DMS114 treated with DMSO at 0.1 percent for 48 hours (cell line): ENCODE results near the gene QKI.
"Not testable (repeated sequence)": the region's sequence is repeated elsewhere in the genome, so short reads cannot be mapped to it uniquely, and the experiment has no call there.

Source experiments
- DNase-seq: peaks from one replicate; lab custom pipeline; 2025; ENCODE audit not compliant: unreplicated experiment; lab: John Stamatoyannopoulos, UW

Gene QKI

DNA sequence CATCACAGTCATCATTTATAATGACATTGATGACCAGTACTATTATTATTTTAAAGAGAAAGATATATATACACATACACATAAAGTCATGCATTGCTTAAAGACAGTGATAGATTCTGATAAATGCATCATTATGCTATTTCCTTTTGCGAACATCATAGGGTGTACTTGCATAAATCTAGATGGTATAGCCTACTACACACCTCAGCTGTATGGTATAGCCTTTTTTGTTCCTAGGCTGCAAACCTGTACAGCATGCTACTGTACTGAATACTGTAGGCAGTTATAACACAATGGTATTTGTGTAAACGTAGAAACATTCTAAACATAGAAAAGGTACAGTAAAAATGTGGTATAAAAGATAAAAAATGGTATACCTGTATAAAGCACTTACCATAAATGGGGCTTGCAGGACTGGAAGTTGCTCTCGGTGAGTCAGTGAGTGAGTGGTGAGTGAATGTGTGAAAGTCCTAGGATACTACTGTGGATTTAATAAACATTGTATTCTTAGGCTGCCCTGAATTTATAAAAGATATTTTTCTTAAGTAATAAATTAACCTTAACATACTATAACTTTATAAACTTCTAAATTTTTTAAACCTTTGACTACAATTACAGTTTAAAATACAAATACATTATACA, 23.9 kb downstream of the QKI start:
- no peak for DNase-seq

GRCh38 chr6:163438940-163439335, 24.4 kb downstream of the QKI start:
- DNase-seq: no peak

DNA sequence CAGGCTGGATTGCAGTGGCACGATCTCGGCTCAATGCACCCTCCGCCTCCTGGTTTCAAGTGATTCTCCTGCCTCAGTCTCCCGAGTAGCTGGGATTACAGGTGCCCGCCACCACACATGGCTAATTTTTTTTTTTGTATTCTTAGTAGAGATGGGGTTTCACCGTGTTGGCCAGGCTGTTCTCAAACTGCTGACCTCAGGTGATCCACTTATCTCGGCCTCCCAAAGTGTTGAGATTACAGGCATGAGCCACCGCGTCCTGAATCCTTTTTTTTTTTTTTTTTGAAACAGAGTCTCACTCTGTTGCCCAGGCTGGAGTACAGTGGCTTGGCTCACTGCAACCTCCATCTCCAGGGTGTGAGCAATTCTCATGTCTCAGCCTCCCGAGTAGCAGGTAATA, 24.9 kb downstream of the QKI start:
- DNase-seq: not testable (repeated sequence)

- DNase-seq: no peak
Observed at GRCh38 chr6:163439997-163440396, 25.5 kb downstream of the QKI start.

- no peak for DNase-seq
Observed at GRCh38 chr6:163442336-163442735, 27.8 kb downstream of the QKI start.

DNA sequence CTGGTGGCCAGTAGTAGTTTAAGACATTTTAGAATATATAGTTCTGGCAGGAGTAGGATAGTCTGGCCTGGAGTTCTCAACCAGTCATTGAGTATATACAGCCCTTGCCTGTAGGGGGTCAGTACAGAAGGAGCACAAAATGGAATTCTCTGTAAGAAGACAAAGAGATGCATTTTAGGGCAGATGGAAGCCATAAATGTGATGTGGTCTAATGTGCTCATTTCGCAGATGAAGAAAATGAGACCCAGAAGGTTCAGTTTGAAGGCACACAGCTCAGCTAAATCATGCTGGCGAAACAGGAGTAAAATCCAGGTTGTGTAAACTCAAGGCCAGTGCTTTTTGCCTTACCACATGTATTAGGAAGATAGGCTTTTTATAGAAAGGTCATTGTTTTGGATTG, 29.6 kb downstream of the QKI start:
- no peak for DNase-seq

DNA sequence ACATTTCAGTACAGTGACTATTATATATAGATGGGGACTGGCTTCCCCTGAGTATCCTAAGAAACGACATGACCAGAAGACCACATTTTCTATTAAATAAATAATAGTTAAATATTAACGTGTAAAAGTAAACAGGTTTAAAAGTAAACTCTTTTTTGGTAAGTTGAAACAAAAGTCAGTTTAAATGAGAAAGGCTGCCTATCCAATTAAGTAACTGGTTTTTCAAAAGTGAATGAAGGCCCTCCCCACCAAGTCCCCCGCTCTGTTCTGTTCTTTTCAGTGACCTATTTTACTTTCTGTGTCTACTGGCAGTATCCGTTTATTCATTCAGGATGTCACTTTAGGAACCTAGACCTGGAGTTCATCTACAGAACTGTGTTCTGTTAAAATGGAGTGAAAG, 32.0 kb downstream of the QKI start:
- no peak for DNase-seq

DNA sequence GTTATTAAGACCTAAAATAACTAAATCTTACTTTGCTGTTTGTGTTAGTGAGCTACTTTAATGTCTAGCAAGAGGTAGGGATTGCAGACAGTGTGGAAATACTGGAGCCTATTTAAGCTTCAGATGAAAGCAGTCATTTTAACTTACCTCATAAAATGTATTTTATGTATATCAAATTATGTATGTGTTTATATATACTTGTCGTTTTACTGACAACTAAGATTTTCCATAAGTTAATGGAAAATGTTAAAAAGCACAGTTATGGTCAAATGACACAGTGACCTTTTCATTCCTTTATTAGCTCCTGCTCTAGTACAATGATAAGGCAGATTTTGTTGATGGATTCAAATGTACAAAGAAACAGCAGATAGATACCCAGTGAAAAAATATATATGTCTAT, 34.6 kb downstream of the QKI start:
- no peak for DNase-seq

- no peak for DNase-seq
Observed at GRCh38 chr6:163454425-163454824, 39.9 kb downstream of the QKI start.

- no peak for DNase-seq
Observed at GRCh38 chr6:163455552-163455951, 41.0 kb downstream of the QKI start.

- DNase-seq: no peak
Observed at GRCh38 chr6:163457637-163458561, 43.4 kb downstream of the QKI start.

GRCh38 chr6:163459007-163459406, 44.5 kb downstream of the QKI start:
- no peak for DNase-seq

- DNase-seq: no peak
Observed at GRCh38 chr6:163459536-163459935, 45.0 kb downstream of the QKI start.

GRCh38 chr6:163460307-163460782, 45.8 kb downstream of the QKI start:
- DNase-seq: no peak

DNA sequence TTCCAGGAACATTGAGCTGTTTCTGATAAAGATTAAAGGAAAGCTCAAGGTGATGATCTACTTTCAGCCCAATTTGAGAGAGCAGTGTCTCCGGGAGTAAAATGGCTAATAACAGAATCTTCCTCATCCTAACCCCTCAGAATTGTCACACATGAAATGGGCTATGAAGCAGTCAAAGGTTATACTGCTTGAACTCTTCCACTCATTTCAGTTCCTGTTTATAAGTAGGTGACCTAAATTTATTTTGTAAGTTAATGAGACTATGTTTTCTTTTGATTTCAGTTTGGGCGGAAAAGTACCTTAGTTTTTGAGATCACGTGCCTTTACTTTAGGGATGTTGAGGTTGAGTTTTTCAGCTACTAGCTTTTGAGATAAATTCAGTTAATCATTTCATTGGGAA, 47.2 kb downstream of the QKI start:
- no peak for DNase-seq

DNA sequence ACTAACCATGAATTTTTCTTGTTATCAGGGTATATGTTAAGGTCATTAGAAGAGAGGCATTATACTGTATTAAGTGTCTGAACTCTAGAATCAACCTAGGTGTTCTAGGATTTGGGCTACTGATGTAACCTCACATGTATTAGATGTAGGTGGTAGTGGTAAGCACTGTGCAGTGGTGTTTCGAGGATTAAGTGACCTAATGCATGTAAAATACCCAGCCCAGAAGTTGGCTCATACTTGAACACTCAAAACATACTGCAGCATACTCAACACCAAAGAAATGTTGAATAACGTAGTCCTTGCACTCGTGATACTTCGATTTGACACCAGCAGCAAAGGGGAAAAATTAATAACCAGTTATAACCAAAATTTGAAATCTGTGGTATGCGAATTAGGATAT, 48.7 kb downstream of the QKI start:
- DNase-seq: no peak

- DNase-seq: no peak
Observed at GRCh38 chr6:163463795-163464194, 49.3 kb downstream of the QKI start.

DNA sequence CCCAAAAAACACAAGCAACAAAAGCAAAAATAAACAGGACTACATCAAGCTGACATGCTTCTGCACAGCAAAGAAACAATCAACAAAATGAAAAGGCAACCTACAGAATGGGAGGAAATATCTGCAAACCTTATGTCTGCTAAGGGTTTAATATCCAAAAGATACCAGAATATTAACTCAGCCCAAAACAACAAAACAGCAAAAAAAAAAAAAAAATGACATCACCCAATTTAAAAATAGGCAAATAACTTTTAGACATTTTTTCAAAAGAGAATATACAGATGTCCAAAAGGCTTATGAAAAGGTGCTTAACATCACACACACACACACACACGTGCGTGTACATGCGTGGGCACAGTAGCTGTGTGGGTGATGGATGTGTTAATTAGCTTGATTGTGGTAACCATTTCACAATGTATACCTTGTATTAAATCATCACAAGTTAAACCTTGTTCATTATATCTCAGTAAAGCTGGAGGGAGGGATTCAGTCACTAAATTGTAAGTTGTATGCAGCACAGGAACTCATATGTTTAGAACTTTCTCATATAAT, 52.4 kb downstream of the QKI start:
- DNase-seq: no peak

- DNase-seq: no peak
Observed at GRCh38 chr6:163468738-163469137, 54.2 kb downstream of the QKI start.

GRCh38 chr6:163469459-163469985, 55.0 kb downstream of the QKI start:
- no peak for DNase-seq

DNA sequence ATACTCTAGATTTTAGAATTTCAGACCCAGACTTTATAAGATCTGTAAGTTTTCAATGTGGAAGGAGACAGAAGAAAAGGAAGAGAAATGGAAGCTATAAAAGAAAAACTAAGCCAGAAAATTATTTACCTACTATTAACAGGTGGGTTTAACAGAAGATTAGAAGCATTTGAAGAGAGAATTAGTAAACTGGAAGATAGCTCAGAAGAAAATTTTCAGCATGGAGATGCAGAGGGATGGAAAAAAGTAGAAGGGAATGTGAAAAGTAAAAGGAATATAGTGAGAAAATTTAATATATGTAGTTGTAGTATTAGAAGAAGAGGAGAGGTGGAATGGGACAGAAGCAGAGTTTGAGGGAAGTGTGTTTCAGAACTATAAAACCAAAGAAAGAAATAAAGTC, 56.1 kb downstream of the QKI start:
- DNase-seq: no peak

DNA sequence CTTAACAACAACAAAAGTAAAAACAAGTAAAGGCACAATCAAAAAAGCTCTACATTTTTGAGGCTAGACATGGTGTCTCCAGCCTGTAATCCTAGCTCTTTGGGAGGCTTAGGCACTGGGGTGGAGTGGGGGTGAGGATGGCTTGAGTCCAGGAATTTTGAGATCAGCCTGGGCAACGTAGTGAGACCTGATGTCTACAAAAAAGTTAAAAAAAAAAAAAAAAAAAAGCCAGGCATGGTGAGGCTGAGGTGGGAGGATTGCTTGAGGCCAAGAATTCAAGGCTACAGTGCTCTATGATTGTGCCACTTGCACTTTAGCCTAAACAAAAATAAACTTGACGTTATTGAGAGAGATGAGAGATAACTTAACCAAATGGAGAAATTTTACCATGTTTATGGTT, 60.1 kb downstream of the QKI start:
- DNase-seq: no peak
